Body of pancreas (tissue), 4 donors: ENCODE data around the gene BMP15.

ENCODE experiments used
- POLR2A ChIP-seq, 3 donors: fragments of 450-650 bp; IDR thresholded peaks; one replicate each; pipeline ENCODE4 v1.6.1; 2016; ENCODE audit warnings: antibody characterized with exemption in 3 of 3, mild to moderate bottlenecking in 2 of 3
- TF ChIP-seq, protein P1 (sequence below), 7 experiments: fragments of 450-650 bp in 4 of 7; fragments of 200-600 bp in 3 of 7; sonication (generic) in 3 of 7; IDR thresholded peaks; one replicate each; pipeline ENCODE4 v1.5.1; 2016 to 2019; ENCODE audit warnings: antibody characterized with exemption in 7 of 7

DNA sequence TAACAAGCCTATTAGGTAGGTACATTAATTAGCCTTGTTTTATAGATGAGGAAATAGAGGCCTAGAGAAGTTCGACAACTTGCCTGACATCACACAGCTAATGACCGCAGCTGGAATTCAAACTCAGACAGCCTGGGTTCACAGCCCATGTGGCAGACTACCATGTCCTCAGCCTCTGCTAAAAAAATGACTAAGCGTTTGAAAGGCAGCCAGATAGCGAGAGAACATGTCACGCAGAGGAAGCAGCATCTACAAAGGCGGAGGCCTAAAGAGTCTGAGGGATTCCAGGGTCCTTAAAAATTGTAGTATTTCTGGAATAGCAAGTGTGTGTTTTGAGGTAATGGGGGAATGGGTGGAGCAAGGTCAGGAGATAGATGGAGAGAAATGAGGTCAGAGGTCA, 33.2 kb upstream of the BMP15 start:
- TF ChIP-seq POLR2A (IDR thresholded peaks at IDR 0.05): no peak
- TF ChIP-seq, protein P1, sequence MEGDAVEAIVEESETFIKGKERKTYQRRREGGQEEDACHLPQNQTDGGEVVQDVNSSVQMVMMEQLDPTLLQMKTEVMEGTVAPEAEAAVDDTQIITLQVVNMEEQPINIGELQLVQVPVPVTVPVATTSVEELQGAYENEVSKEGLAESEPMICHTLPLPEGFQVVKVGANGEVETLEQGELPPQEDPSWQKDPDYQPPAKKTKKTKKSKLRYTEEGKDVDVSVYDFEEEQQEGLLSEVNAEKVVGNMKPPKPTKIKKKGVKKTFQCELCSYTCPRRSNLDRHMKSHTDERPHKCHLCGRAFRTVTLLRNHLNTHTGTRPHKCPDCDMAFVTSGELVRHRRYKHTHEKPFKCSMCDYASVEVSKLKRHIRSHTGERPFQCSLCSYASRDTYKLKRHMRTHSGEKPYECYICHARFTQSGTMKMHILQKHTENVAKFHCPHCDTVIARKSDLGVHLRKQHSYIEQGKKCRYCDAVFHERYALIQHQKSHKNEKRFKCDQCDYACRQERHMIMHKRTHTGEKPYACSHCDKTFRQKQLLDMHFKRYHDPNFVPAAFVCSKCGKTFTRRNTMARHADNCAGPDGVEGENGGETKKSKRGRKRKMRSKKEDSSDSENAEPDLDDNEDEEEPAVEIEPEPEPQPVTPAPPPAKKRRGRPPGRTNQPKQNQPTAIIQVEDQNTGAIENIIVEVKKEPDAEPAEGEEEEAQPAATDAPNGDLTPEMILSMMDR (IDR thresholded peaks at IDR 0.05): no peak
